Adrenal gland (tissue), 12 donors: ENCODE results near the gene SIAH3. TPM values are rescaled to one million over a fixed set of nuclear protein-coding genes. Genes with fewer than 3 reads are reported as not detected.

ENCODE experiments used
- DNase-seq, 7 donors: peaks; one replicate each; pipeline ENCODE4 v3.0.0-alpha.2; 2019 to 2020
- H3K27ac ChIP-seq, 5 donors: fragments of 200-600 bp; sonication (generic) in 4 of 5; 1 replicate in 3 of 5; 2 replicates in 2 of 5; pipeline versions ENCODE4 v1.5.1 to v1.8.0; 2016 to 2020; ENCODE audit warnings: mild to moderate bottlenecking in 1 of 5
- H3K27me3 ChIP-seq: fragments of 200-600 bp; 2 replicates; pipeline ENCODE4 v1.8.0; 2021
- H3K36me3 ChIP-seq, 2 donors: fragments of 200-600 bp; replicated peaks in 1 of 2; 1 replicate in 1 of 2; 2 replicates in 1 of 2; pipeline versions ENCODE4 v1.5.1 to v1.8.0; 2018 to 2022
- H3K4me1 ChIP-seq, 2 donors: fragments of 200-600 bp; replicated peaks in 1 of 2; 1 replicate in 1 of 2; 2 replicates in 1 of 2; pipeline versions ENCODE4 v1.5.1 to v1.8.0; 2018 to 2021
- H3K4me3 ChIP-seq, 4 donors: fragments of 200-600 bp; sonication (generic) in 3 of 4; one replicate each; pipeline ENCODE4 v1.5.1; 2016 to 2018
- H3K9me3 ChIP-seq, 3 donors: fragments of 200-600 bp; sonication (generic) in 1 of 3; replicated peaks in 1 of 3; 1 replicate in 2 of 3; 2 replicates in 1 of 3; pipeline versions ENCODE4 v1.5.1 to v1.8.0; 2016 to 2021
- CTCF ChIP-seq, 6 experiments: fragments of 450-650 bp in 4 of 6; fragments of 200-600 bp in 2 of 6; sonication (generic) in 1 of 6; IDR thresholded peaks; 1 replicate in 5 of 6; 2 replicates in 1 of 6; pipeline versions ENCODE4 v1.5.1 to v1.8.0; 2016 to 2021; ENCODE audit warnings: antibody characterized with exemption in 6 of 6, mild to moderate bottlenecking in 2 of 6, moderate library complexity in 1 of 6
- POLR2A ChIP-seq, 2 donors: fragments of 450-650 bp; IDR thresholded peaks; one replicate each; pipeline ENCODE4 v1.6.1; 2017; ENCODE audit warnings: antibody characterized with exemption in 2 of 2, mild to moderate bottlenecking in 2 of 2, moderate library complexity in 1 of 2
- WGBS, 4 donors: extraction: QIAGEN DNeasy Blood & Tissue Kit in 2 of 4; methylation state at CpG; one replicate each; pipeline versions ENCODE4 v1.1.5 to v1.1.7; 2013 to 2017; 5-methylcytosine and 5-hydroxymethylcytosine counted together
- intact Hi-C, 2 donors: fragments of 100-400 bp; cut with DNase I; formaldehyde crosslinking; loops; one replicate each; pipeline versions ENCODE4 v1.14.1 to v1.15.0; 2022 to 2023
- polyA plus RNA-seq, 3 donors: library from polyadenylated mRNA; stranded (reverse); fragments of 200-250 nt in 2 of 3; fragments of 350-450 nt in 1 of 3; fragmentation: Illumina TruSeq in 1 of 3; extraction: RNeasy Lipid Tissue Mini Kit (QIAGEN cat#74804) in 1 of 3; gene quantifications; one replicate each; pipeline ENCODE4 v1.2.3, GENCODE V29; 2013 to 2014
- total RNA-seq, 9 donors: library from RNA; depleted of rRNA in 4 of 9; stranded (reverse); fragments of >200 nt in 4 of 9; fragments of 120-200 nt in 1 of 9; fragmentation: NEBNext Ultra II Directional in 1 of 9; extraction: Animal tissue kit (Norgen Biotek cat#: 25700) in 1 of 9; gene quantifications; one replicate each; pipeline versions ENCODE4 v1.1.0 to v1.2.4, GENCODE V29; 2013 to 2023
- donor health status: healthy with polysubstance abuse.
- donor health status: Bipolar disorder and iron deficiency.
- donor health status: DM: yes; HTN: yes; CAD: no.
- donor health status: DM: no; HTN: no; CAD: no.
- donor health status: DM: no; HTN: no; CAD: no.
- donor health status: DM: yes; HTN: yes; CAD: no.

Gene SIAH3
- total and polyA plus RNA-seq, 12 donors = 0.03 to 0.64 (median 0.24) TPM

DNA sequence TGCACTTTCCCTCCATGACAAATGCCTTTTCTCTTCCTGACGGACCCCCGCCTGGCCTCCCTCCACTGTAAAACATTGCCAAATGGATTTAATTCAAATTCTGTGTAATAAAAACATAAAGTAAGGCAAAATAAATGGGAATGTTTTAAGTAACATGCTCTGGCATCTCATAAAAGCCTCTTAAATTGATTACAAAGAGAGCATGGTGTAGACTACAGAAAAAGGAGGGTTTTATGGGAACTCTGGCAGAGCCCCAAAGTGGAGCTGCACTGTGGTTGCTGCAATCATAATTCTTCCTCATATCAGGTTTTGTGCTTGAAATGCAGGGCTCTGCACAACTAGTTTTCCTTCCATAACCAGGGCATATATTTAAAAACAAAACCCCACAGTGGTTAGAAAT, 44.3 kb upstream of the SIAH3 start:
- intact Hi-C loops = no loop called here
- 44 to 64% (median 60%) methylated on average over 2 of the region's 2 CpGs for WGBS, 4 donors
- Histone ChIP-seq H3K27me3 (no peaks in the 10 kb centered on the region), H3K4me1 (no peaks in the 10 kb centered on the region), H3K9me3 (no peaks in the 10 kb centered on the region), H3K4me3 (no peak overlapping the region), H3K27ac (no peak overlapping the region), H3K36me3 (no peaks in the 10 kb centered on the region)
- DNase-seq = no peak
- TF ChIP-seq CTCF (IDR thresholded peaks at IDR 0.05) (no peak), POLR2A (IDR thresholded peaks at IDR 0.05) (no peak)

DNA sequence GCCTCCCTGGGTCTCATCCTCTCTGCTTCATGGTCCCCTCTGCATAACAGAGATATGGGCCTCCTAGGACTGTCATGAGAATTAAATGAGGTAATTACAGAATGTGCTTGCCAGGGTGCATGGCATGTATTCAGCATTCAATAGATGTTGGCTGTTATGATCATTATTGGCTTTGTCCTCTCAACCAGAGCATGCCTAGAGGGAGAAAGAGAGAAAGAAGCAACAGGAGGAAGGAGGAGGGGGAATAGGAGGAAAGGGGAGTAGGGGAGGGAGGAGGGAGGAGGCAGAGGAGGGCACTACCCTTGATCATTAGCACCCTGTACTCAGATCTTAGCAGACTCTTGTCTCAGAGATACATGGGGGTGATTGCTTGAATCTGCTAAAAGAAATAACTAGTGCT, 41.0 kb upstream of the SIAH3 start:
- TF ChIP-seq CTCF (IDR thresholded peaks at IDR 0.05) = no peak
- no peak for TF ChIP-seq POLR2A (IDR thresholded peaks at IDR 0.05)

GRCh38 chr13:45889590-45890243, 38.2 kb upstream of the SIAH3 start:
- H3K27ac ChIP-seq = no peak overlapping the region
- no peaks in the 10 kb centered on the region for H3K36me3 ChIP-seq
- 84 to 93% (median 88%) methylated on average over 5 of the region's 5 CpGs for WGBS, 4 donors

More for the DNA sequence above, 41.0 kb upstream of the SIAH3 start:
- H3K9me3 ChIP-seq = no peaks in the 10 kb centered on the region
- no peaks in the 10 kb centered on the region for H3K4me1 ChIP-seq
- no peaks in the 10 kb centered on the region for H3K27me3 ChIP-seq
- intact Hi-C loops = no loop called here
- no peak overlapping the region for H3K4me3 ChIP-seq
- DNase-seq = no peak
- H3K36me3 ChIP-seq = no peaks in the 10 kb centered on the region
- no peak overlapping the region for H3K27ac ChIP-seq

DNA sequence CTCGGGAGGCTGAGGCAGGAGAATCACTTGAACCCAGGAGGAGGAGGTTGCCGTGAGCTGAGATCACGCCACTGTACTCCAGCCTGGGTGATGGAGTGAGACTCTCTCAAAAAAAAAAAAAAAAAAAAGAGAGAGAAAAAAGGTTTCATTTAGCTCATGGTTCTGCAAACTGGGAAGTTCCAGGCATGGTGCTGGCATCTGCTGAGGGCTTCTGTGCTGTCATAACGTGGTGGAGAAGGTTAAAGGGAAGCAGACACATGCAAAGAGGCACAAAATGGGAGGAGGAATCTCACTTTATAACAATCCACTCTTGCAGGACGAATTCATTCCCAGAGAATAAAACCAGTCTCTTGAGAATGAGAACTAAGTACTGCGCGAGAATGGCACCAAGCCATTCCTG, 34.9 kb upstream of the SIAH3 start:
- no peak overlapping the region for H3K4me3 ChIP-seq
- DNase-seq = no peak
- intact Hi-C loops = no loop called here
- no peaks in the 10 kb centered on the region for H3K36me3 ChIP-seq
- WGBS, 4 donors = 67 to 77% (median 73%) methylated on average over 7 of the region's 7 CpGs
- H3K27me3 ChIP-seq = no peaks in the 10 kb centered on the region
- H3K9me3 ChIP-seq = no peaks in the 10 kb centered on the region
- TF ChIP-seq POLR2A (IDR thresholded peaks at IDR 0.05) (no peak), CTCF (IDR thresholded peaks at IDR 0.05) (no peak)
- H3K27ac ChIP-seq = no peak overlapping the region
- H3K4me1 ChIP-seq = no peaks in the 10 kb centered on the region

More at GRCh38 chr13:45889590-45890243, 38.2 kb upstream of the SIAH3 start:
- H3K9me3 ChIP-seq = no peaks in the 10 kb centered on the region
- no peak for DNase-seq
- TF ChIP-seq CTCF (IDR thresholded peaks at IDR 0.05) (no peak), POLR2A (IDR thresholded peaks at IDR 0.05) (no peak)
- intact Hi-C loops = no loop called here
- no peak overlapping the region for H3K4me3 ChIP-seq
- no peaks in the 10 kb centered on the region for H3K27me3 ChIP-seq
- H3K4me1 ChIP-seq = no peaks in the 10 kb centered on the region
